VCaP (cell line): ENCODE data around the gene PGAP3.

Source experiments
- H3K27ac ChIP-seq: fragments of 450-650 bp; 2 replicates; pipeline ENCODE4 v1.5.1; 2017
- TF ChIP-seq, protein P1 (sequence below): fragments of 450-650 bp; conservative IDR thresholded peaks from 2 replicates; pipeline ENCODE4 v1.5.1; 2017; ENCODE audit warnings: mild to moderate bottlenecking, moderate library complexity

Gene PGAP3

GRCh38 chr17:39709998-39710964, 22.4 kb upstream of the PGAP3 start:
- no peak overlapping the region for H3K27ac ChIP-seq
- TF ChIP-seq, protein P1, sequence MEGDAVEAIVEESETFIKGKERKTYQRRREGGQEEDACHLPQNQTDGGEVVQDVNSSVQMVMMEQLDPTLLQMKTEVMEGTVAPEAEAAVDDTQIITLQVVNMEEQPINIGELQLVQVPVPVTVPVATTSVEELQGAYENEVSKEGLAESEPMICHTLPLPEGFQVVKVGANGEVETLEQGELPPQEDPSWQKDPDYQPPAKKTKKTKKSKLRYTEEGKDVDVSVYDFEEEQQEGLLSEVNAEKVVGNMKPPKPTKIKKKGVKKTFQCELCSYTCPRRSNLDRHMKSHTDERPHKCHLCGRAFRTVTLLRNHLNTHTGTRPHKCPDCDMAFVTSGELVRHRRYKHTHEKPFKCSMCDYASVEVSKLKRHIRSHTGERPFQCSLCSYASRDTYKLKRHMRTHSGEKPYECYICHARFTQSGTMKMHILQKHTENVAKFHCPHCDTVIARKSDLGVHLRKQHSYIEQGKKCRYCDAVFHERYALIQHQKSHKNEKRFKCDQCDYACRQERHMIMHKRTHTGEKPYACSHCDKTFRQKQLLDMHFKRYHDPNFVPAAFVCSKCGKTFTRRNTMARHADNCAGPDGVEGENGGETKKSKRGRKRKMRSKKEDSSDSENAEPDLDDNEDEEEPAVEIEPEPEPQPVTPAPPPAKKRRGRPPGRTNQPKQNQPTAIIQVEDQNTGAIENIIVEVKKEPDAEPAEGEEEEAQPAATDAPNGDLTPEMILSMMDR, result no peak

DNA sequence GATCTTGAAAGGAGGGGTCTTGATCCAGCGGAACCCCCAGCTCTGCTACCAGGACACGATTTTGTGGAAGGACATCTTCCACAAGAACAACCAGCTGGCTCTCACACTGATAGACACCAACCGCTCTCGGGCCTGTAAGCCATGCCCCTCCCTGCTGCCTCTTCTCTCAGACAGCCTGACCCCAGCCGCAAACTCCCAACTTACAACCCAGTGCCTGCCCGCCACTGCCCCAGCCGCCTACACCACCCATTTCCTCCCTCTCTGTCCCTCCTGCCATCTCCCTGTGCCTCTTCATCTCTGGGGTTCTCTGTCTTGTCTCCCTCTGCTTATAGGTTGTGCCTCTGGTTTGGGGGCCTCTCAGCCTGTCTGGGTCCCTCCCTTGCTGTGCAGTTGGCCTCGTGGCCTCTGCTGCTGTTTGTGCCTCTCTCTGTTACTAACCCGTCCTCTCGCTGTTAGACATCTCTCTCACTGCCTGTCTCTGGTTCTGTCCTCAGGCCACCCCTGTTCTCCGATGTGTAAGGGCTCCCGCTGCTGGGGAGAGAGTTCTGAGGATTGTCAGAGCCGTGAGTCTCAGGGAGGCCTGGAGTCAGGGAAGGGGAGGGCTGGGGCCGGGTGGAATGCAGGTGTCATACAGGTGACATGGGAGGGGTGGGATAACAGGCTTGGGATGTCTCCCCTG, 21.6 kb upstream of the PGAP3 start:
- TF ChIP-seq, protein P1, result no peak
- no peak overlapping the region for H3K27ac ChIP-seq

DNA sequence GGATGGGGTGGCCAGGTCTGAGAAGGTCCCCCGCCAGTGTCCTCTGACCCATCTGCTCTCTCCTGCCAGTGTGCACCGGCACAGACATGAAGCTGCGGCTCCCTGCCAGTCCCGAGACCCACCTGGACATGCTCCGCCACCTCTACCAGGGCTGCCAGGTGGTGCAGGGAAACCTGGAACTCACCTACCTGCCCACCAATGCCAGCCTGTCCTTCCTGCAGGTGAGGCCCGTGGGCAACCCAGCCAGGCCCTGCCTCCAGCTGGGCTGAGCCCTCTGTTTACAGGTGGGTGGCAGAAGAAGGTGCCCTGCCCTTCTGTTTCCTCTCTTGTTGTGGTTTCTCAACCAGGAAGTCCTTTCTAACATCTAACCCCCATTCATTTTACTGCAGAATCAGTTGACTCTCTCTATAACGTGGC, 19.1 kb upstream of the PGAP3 start:
- TF ChIP-seq, protein P1, result no peak
- peak overlapping the region; percentile 94 for H3K27ac ChIP-seq

- peak overlapping the region; percentile 94 for H3K27ac ChIP-seq
- TF ChIP-seq, protein P1, result no peak
Measured at GRCh38 chr17:39706383-39706782, 18.5 kb upstream of the PGAP3 start.

GRCh38 chr17:39705786-39706348, 18.0 kb upstream of the PGAP3 start:
- TF ChIP-seq, protein P1, result 0 out of 2 replicates have a peak, but pooled peaks have one; percentile 10
- H3K27ac ChIP-seq, result peak overlapping the region; percentile 94

GRCh38 chr17:39704821-39705551, 17.1 kb upstream of the PGAP3 start:
- peak overlapping the region; percentile 94 for H3K27ac ChIP-seq
- TF ChIP-seq, protein P1, result no peak
